ENCODE data around the gene KRTAP10-10. TPM values are rescaled to one million over a fixed set of nuclear protein-coding genes. Genes with fewer than 3 reads are reported as not detected.
"Not testable (repeated sequence)": the region's sequence is repeated elsewhere in the genome, so short reads cannot be mapped to it uniquely, and the experiment has no call there.

The KRTAP10-10 gene
- total RNA-seq, 4 donors from 2014 or later = not detected

GRCh38 chr21:44630440-44630839 is 6.7 kb upstream of the KRTAP10-10 start:
- 60% methylated on average over 2 of the region's 2 CpGs; no CpG with 5 or more reads in 1 of the 2 donors for WGBS, 2 donors (ENCODE audit: low coverage in 1 of 2)
- H3K36me3 ChIP-seq = no peaks in the 10 kb centered on the region
- no peak for TF ChIP-seq POLR2AphosphoS5 (IDR thresholded peaks at IDR 0.05)
- TF ChIP-seq POLR2A (IDR thresholded peaks at IDR 0.05) = no peak
- TF ChIP-seq EP300 (IDR thresholded peaks at IDR 0.05) = no peak
- TF ChIP-seq CTCF (IDR thresholded peaks at IDR 0.05) = no peak

GRCh38 chr21:44632067-44632466 is 5.1 kb upstream of the KRTAP10-10 start:
- TF ChIP-seq POLR2A (IDR thresholded peaks at IDR 0.05) = no peak
- no peak for TF ChIP-seq POLR2AphosphoS5 (IDR thresholded peaks at IDR 0.05)
- no peak for TF ChIP-seq CTCF (IDR thresholded peaks at IDR 0.05)
- no peak for TF ChIP-seq EP300 (IDR thresholded peaks at IDR 0.05)
- no peak for ATAC-seq

More at GRCh38 chr21:44630440-44630839, 6.7 kb upstream of the KRTAP10-10 start:
- no peaks in the 10 kb centered on the region for H3K4me1 ChIP-seq
- H3K4me3 ChIP-seq = no peak overlapping the region
- H3K27me3 ChIP-seq = peaks cover 39% of the 10 kb centered on the region
- H3K27ac ChIP-seq = no peak overlapping the region
- ATAC-seq = no peak
- peaks cover 0 to 45% (median 0%) of the 10 kb centered on the region in 3 donors for H3K9me3 ChIP-seq

GRCh38 chr21:44636209-44637017 is 743 bp upstream of the KRTAP10-10 start:
- H3K27ac ChIP-seq = no peak overlapping the region
- peaks cover 0 to 35% (median 0%) of the 10 kb centered on the region in 3 donors for H3K9me3 ChIP-seq
- no peaks in the 10 kb centered on the region for H3K4me1 ChIP-seq
- TF ChIP-seq POLR2A (IDR thresholded peaks at IDR 0.05) (no peak), EP300 (IDR thresholded peaks at IDR 0.05) (no peak), CTCF (IDR thresholded peaks at IDR 0.05) (no peak)
- H3K36me3 ChIP-seq = no peaks in the 10 kb centered on the region
- H3K27me3 ChIP-seq = peaks cover 52% of the 10 kb centered on the region
- ATAC-seq = no peak
- WGBS, 2 donors (ENCODE audit: low coverage in 1 of 2) = 79% methylated on average over 5 of the region's 15 CpGs; no CpG with 5 or more reads in 1 of the 2 donors
- H3K4me3 ChIP-seq = no peak overlapping the region

More at GRCh38 chr21:44632067-44632466, 5.1 kb upstream of the KRTAP10-10 start:
- Histone ChIP-seq H3K4me3 (no peak overlapping the region), H3K9me3 (peaks cover 0 to 45% (median 0%) of the 10 kb centered on the region in 3 donors), H3K27ac (no peak overlapping the region), H3K4me1 (no peaks in the 10 kb centered on the region), H3K27me3 (peaks cover 37% of the 10 kb centered on the region), H3K36me3 (no peaks in the 10 kb centered on the region)
- 63 to 72% methylated on average over 1 of the region's 1 CpG for WGBS, 2 donors (ENCODE audit: low coverage in 1 of 2)

- not testable (repeated sequence) for H3K36me3 ChIP-seq, H3K27ac ChIP-seq, H3K4me1 ChIP-seq, H3K4me3 ChIP-seq, ATAC-seq
- peaks cover 0 to 27% (median 0%) of the 10 kb centered on the region in 3 donors for H3K9me3 ChIP-seq
- 60% methylated on average over 1 of the region's 12 CpGs; no CpG with 5 or more reads in 1 of the 2 donors for WGBS, 2 donors (ENCODE audit: low coverage in 1 of 2)
- H3K27me3 ChIP-seq = peaks cover 52% of the 10 kb centered on the region
Observed at GRCh38 chr21:44637851-44638348, 744 bp downstream of the KRTAP10-10 start.

GRCh38 chr21:44638506-44639330 is 1.6 kb downstream of the KRTAP10-10 start:
- WGBS, 2 donors (ENCODE audit: low coverage in 1 of 2) = 70% methylated on average over 2 of the region's 21 CpGs; no CpG with 5 or more reads in 1 of the 2 donors
- not testable (repeated sequence) for H3K4me3 ChIP-seq, H3K4me1 ChIP-seq, H3K36me3 ChIP-seq, H3K27ac ChIP-seq, ATAC-seq
- peaks cover 0 to 32% (median 0%) of the 10 kb centered on the region in 3 donors for H3K9me3 ChIP-seq
- H3K27me3 ChIP-seq = peaks cover 52% of the 10 kb centered on the region

All from gastroesophageal sphincter (tissue), 4 donors.